Measurements from ENCODE around the gene ZMAT3. TPM values are rescaled to one million over a fixed set of nuclear protein-coding genes. Genes with fewer than 3 reads are reported as not detected.
"Not testable (repeated sequence)": the region's sequence is repeated elsewhere in the genome, so short reads cannot be mapped to it uniquely, and the experiment has no call there.

The ZMAT3 gene
- 38.7 and 41.4 TPM in 2 replicates for polyA plus RNA-seq (2011; rRNA removed)
- 75.4 and 138 TPM in 2 replicates for polyA minus RNA-seq (2011; rRNA and poly(A)+ RNA removed)

GRCh38 chr3:179071323-179072099, at the start of gene ZMAT3:
TSS of gene ZMAT3 (minus strand) at chr3:179071809. CDS start at chr3:179067752, 4,057 bp downstream.
- POLR2A ChIA-PET: interaction anchor here (0.9 kb wide), 1 partner anchor 34 kb away, joined by 3 read pairs; no protein-coding TSS in a partner anchor
- DNase-seq (ENCODE audit: low read depth): peak; percentile 29
- H3K4me3 ChIP-seq (ENCODE audit: low read depth, low read length): peak within 1 kb of the TSS; percentile 55
- H3K27me3 ChIP-seq (ENCODE audit: control insufficient read depth, insufficient read depth, low read length): no peaks in the 10 kb centered on the region
- CTCF ChIA-PET: interaction anchor here (1.0 to 3.9 kb wide), 6 partner anchors 9 to 250 kb away, joined by 3 to 19 read pairs (median 6); no protein-coding TSS in a partner anchor
- peaks cover 3% of the 10 kb centered on the region for H3K36me3 ChIP-seq (ENCODE audit: control insufficient read depth, insufficient read depth, low read length)
- no peak for TF ChIP-seq CTCF (IDR thresholded peaks at IDR 0.05; ENCODE audit: insufficient read depth, low read depth, low read length)

GRCh38 chr3:179116816-179117215, 45.2 kb upstream of the ZMAT3 start:
- ChIA-PET POLR2A (no interaction called here), CTCF (no interaction called here)
- Histone ChIP-seq H3K27me3 (ENCODE audit: control insufficient read depth, insufficient read depth, low read length) (no peaks in the 10 kb centered on the region), H3K36me3 (ENCODE audit: control insufficient read depth, insufficient read depth, low read length) (no peaks in the 10 kb centered on the region), H3K4me3 (ENCODE audit: low read depth, low read length) (no peak overlapping the region)
- TF ChIP-seq CTCF (IDR thresholded peaks at IDR 0.05; ENCODE audit: insufficient read depth, low read depth, low read length): no peak
- no peak for DNase-seq (ENCODE audit: low read depth)

- H3K36me3 ChIP-seq (ENCODE audit: control insufficient read depth, insufficient read depth, low read length); CTCF ChIA-PET; H3K4me3 ChIP-seq (ENCODE audit: low read depth, low read length); POLR2A ChIA-PET; DNase-seq (ENCODE audit: low read depth); H3K27me3 ChIP-seq (ENCODE audit: control insufficient read depth, insufficient read depth, low read length): not testable (repeated sequence)
These were observed 43.8 kb upstream of the ZMAT3 start for GRCh38 chr3:179115444-179115843.

GRCh38 chr3:179113903-179114302, 42.3 kb upstream of the ZMAT3 start:
- H3K4me3 ChIP-seq (ENCODE audit: low read depth, low read length): no peak overlapping the region
- POLR2A ChIA-PET: no interaction called here
- no peak for TF ChIP-seq CTCF (IDR thresholded peaks at IDR 0.05; ENCODE audit: insufficient read depth, low read depth, low read length)
- DNase-seq (ENCODE audit: low read depth): no peak
- H3K27me3 ChIP-seq (ENCODE audit: control insufficient read depth, insufficient read depth, low read length): no peaks in the 10 kb centered on the region
- CTCF ChIA-PET: interaction anchor here (1.1 kb wide), 1 partner anchor 202 kb away, joined by 3 read pairs; no protein-coding TSS in a partner anchor
- no peaks in the 10 kb centered on the region for H3K36me3 ChIP-seq (ENCODE audit: control insufficient read depth, insufficient read depth, low read length)

- Histone ChIP-seq H3K27me3 (ENCODE audit: control insufficient read depth, insufficient read depth, low read length) (no peaks in the 10 kb centered on the region), H3K4me3 (ENCODE audit: low read depth, low read length) (no peak overlapping the region), H3K36me3 (ENCODE audit: control insufficient read depth, insufficient read depth, low read length) (no peaks in the 10 kb centered on the region)
- ChIA-PET CTCF (interaction anchor here (0.6 to 2.1 kb wide), 5 partner anchors 10 to 213 kb away, joined by 3 to 11 read pairs (median 3); no protein-coding TSS in a partner anchor), POLR2A (no interaction called here)
- no peak for DNase-seq (ENCODE audit: low read depth)
- no peak for TF ChIP-seq CTCF (IDR thresholded peaks at IDR 0.05; ENCODE audit: insufficient read depth, low read depth, low read length)
These were observed 36.5 kb upstream of the ZMAT3 start for GRCh38 chr3:179108086-179108485.
